HFFc6 (cell line): ENCODE measurements around the gene MRPL54. TPM values are rescaled to one million over a fixed set of nuclear protein-coding genes. Genes with fewer than 3 reads are reported as not detected.

Source experiments
- DNase-seq: peaks from one replicate; pipeline ENCODE4 v3.0.0-alpha.2; 2018
- H3K27ac Mint-ChIP-seq: 2 replicates; pipeline ENCODE4 v1.8.0; 2020; ENCODE audit warnings: mild to moderate bottlenecking, mixed read lengths
- H3K27me3 Mint-ChIP-seq: 2 replicates; pipeline ENCODE4 v1.8.0; 2021; ENCODE audit warnings: mild to moderate bottlenecking, moderate library complexity, mixed read lengths; ENCODE audit not compliant: insufficient read depth
- H3K36me3 Mint-ChIP-seq: 2 replicates; pipeline ENCODE4 v1.8.0; 2021; ENCODE audit warnings: low read depth, mixed read lengths
- H3K4me1 Mint-ChIP-seq: 2 replicates; pipeline ENCODE4 v1.8.0; 2020; ENCODE audit warnings: low read depth, mixed read lengths
- H3K4me3 Mint-ChIP-seq: 2 replicates; pipeline ENCODE4 v1.8.0; 2020; ENCODE audit warnings: mild to moderate bottlenecking, moderate library complexity, mixed read lengths
- H3K9me3 Mint-ChIP-seq: 2 replicates; pipeline ENCODE4 v1.8.0; 2020; ENCODE audit warnings: mild to moderate bottlenecking, mixed read lengths
- total RNA-seq, 6 experiments: library from RNA; stranded (reverse); fragmentation: NEBNext Ultra II Directional; extraction: Animal tissue kit (Norgen Biotek cat#: 25700); gene quantifications; 2 replicates in 1 of 6; 3 replicates in 5 of 6; pipeline ENCODE4 v1.2.3, GENCODE V29; 2021
- TF ChIP-seq, protein P1 (sequence below): fragments of 200-600 bp; sonication (generic); IDR thresholded peaks from 2 replicates; pipeline ENCODE4 v1.5.0; 2021; ENCODE audit warnings: antibody characterized with exemption, mild to moderate bottlenecking

Gene MRPL54
- total RNA-seq, 6 experiments from 2014 or later = 69.9 to 84.3 (median 77.9) TPM

DNA sequence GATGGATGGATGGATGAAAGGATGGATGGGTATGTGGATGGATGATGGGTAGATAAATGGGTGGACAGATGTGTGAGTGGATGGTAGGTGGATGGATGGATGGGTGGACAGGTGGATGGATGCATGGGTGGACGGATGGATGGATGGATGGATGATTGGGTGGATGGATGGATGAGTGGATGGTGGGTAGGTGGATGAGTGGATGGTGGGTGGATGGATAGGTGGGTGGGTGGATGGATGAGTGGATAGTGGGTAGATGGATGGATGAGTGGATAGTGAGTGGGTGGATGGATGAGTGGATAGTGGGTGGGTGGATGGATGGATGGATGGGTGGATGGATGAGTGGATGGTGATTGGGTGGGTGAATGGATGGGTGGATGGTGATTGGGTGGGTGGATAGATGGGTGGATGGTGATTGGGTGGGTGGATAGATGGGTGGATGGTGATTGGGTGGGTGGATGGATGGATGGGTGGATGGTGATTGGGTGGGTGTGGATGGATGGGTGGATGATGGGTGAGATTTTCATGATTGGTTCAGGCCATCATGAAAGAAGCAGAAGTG, 14.1 kb downstream of the MRPL54 start:
- Mint-ChIP-seq H3K4me3 (no peak overlapping the region), H3K4me1 (no peaks in the 10 kb centered on the region), H3K9me3 (peaks cover 9% of the 10 kb centered on the region), H3K27me3 (peaks cover 10% of the 10 kb centered on the region), H3K27ac (no peak overlapping the region), H3K36me3 (peaks cover 9% of the 10 kb centered on the region)
- no peak for DNase-seq
- TF ChIP-seq, protein P1, sequence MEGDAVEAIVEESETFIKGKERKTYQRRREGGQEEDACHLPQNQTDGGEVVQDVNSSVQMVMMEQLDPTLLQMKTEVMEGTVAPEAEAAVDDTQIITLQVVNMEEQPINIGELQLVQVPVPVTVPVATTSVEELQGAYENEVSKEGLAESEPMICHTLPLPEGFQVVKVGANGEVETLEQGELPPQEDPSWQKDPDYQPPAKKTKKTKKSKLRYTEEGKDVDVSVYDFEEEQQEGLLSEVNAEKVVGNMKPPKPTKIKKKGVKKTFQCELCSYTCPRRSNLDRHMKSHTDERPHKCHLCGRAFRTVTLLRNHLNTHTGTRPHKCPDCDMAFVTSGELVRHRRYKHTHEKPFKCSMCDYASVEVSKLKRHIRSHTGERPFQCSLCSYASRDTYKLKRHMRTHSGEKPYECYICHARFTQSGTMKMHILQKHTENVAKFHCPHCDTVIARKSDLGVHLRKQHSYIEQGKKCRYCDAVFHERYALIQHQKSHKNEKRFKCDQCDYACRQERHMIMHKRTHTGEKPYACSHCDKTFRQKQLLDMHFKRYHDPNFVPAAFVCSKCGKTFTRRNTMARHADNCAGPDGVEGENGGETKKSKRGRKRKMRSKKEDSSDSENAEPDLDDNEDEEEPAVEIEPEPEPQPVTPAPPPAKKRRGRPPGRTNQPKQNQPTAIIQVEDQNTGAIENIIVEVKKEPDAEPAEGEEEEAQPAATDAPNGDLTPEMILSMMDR = no peak

DNA sequence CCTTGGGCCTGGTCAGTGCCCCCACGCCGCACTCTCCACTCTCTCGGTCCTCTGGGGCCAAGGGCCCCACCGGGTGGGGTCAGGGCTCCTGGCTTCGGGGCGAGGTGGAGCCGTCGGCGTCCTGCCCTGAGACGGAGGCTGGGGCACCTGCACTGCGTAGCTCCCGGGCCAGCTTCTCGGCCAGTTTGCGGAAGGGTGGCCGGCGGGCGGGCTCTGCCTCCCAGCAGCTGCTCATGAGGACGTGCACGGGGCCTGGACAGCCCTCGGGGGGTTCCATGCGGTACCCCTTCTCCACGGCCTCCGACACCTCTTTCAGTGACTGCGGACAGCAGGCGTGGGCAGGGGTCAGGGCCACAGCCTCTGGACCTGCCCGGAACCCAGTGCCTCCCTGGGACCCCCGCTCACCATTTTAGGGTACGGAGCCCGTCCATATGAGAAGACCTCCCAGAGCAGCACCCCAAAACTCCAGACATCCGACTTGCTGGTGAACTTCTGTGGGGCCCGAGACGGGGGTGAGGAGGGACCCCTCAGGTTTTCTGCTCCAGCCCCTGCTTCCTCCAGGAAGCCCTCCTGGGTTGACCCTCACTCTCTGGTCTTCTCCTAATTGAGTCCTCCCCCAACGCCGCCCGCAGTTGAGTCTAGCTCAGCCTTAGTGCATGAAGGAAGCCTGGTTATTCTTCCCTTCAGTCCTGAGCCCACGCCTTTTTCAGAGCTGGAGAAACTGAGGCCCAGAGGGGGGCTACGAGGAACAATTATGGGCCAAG, 15.8 kb downstream of the MRPL54 start:
- peaks cover 12% of the 10 kb centered on the region for H3K27me3 Mint-ChIP-seq
- peaks cover 19% of the 10 kb centered on the region for H3K36me3 Mint-ChIP-seq
- TF ChIP-seq, protein P1 = no peak
- peaks cover 25% of the 10 kb centered on the region for H3K9me3 Mint-ChIP-seq
- H3K27ac Mint-ChIP-seq = no peak overlapping the region
- no peak overlapping the region for H3K4me3 Mint-ChIP-seq
- H3K4me1 Mint-ChIP-seq = no peaks in the 10 kb centered on the region
- no peak for DNase-seq

DNA sequence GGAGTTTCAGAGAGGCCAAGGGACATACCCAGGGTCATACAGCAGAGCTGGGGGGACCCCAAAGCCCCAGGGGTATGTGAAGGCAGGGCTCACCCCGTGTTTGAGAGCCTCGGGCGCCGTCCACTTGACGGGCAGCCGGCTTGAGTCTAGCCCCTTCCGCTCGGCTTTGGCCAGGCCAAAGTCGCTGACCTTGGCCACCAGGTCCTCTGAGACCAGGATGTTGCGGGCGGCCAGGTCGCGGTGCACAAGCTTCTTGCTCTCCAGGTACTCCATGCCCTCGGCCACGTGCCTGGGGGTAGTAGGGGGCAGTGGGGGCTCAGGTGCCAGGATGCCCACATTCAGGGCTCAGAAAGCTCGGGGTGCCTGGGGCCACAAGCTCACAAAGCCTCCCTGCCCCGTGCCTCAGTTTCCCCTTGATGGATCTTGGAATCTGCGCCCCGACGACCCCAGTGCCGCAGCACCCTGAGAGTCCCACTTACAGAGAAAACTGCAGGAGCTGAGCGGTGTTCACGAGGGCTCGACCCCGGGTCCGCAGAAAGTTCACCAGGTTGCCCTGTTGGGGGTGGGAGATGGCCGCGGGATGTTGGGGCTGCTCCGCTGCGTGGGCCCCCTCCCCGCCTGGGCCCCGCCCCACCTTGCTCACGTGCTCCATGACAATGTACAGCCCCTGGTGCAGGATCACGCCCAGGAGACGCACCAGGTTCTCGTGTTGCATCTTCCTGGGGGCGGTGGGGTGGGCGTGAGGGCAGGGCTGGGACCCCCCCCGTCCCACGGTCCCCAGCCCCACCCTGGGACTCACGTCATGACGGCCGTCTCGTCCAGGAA, 16.6 kb downstream of the MRPL54 start:
- Mint-ChIP-seq H3K4me3 (no peak overlapping the region), H3K36me3 (peaks cover 19% of the 10 kb centered on the region), H3K27ac (no peak overlapping the region), H3K27me3 (peaks cover 6% of the 10 kb centered on the region), H3K4me1 (no peaks in the 10 kb centered on the region), H3K9me3 (peaks cover 25% of the 10 kb centered on the region)
- DNase-seq = no peak
- TF ChIP-seq, protein P1 = no peak

DNA sequence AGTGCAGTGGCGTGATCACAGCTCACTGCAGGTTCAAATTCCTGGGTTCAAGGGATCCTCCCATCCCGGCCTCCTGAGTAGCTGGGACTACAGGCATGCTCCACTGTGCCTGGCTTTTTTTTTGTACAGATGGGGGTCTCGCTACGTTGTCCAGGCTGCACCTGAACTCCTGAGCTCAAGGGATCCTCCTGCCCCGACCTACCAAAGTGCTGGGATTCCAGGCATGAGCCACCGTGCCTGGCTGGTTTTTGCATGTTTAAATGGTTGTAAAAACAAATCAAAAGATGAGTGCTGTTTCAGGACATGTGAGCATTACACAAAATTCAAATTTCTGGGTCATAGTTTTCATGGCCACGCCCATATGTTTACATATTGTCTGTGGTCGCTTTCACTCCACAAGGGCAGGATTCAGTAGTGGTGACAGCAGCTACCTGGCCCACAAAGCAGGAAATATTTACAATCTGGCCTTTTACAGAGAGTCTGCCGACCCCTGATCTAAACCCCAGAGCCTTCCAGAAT, 18.4 kb downstream of the MRPL54 start:
- TF ChIP-seq, protein P1 = no peak
- no peak overlapping the region for H3K4me3 Mint-ChIP-seq
- peaks cover 25% of the 10 kb centered on the region for H3K9me3 Mint-ChIP-seq
- no peak for DNase-seq
- peaks cover 10% of the 10 kb centered on the region for H3K27me3 Mint-ChIP-seq
- no peaks in the 10 kb centered on the region for H3K4me1 Mint-ChIP-seq
- no peak overlapping the region for H3K27ac Mint-ChIP-seq
- peaks cover 19% of the 10 kb centered on the region for H3K36me3 Mint-ChIP-seq

DNA sequence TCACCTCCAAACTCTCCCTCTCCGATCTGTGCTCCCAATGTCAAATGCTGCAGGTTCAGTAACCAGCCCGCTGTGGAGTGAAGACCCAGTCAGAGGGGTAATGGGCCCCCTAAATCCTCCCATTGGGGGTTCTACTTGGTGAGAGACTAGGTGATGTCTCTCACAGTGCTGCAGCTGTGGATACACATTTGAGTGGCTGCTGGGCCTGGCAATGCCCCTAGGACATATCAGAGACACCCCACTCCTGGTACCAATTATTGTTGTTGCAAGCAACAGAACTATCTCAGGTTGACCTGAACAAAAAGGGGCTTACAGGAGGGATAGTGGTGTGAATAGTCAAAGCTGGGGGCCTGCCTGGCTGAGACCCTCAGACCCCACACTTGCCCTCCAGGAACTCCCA, 19.1 kb downstream of the MRPL54 start:
- Mint-ChIP-seq H3K27me3 (peaks cover 10% of the 10 kb centered on the region), H3K4me1 (no peaks in the 10 kb centered on the region), H3K9me3 (peaks cover 25% of the 10 kb centered on the region), H3K36me3 (peaks cover 19% of the 10 kb centered on the region), H3K4me3 (no peak overlapping the region), H3K27ac (no peak overlapping the region)
- TF ChIP-seq, protein P1 = no peak
- DNase-seq = no peak
